ENCODE data around the gene TTC12. TPM values are rescaled to one million over a fixed set of nuclear protein-coding genes. Genes with fewer than 3 reads are reported as not detected.

Gene TTC12
- total and polyA plus RNA-seq, 2 donors (not counting 3 experiments of a cell fraction or from before 2014, with no cell fraction given): 2.2 to 2.9 TPM

DNA sequence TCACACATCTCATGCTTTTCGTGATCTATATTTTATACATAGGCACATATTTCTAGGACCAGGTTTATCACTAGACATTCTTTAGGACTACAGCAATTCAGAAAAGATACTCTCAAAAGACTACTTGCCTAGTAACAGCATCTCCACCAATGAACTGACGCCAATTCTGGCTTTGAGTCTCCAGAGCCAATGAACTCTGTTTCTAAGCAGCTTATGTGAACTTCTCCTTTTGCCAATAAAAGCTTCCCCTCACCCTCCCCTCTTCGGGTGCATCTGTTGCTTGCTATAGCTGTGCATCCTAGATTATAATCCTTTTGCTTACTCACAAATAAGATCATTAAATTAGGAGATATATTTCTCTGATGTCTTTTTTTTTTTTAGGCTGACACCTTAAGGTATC lies 61.8 kb downstream of the TTC12 start:
- dilution Hi-C loops (cut with MboI; ENCODE audit: extremely low pct_ligation_motif_present, low sequenced_read_pairs) (no loop called here), intact Hi-C loops (cut with micrococcal nuclease) (no loop called here)
- no TSS peak for BruUV-seq (replicated peaks)
- H3K36me3 ChIP-seq (ENCODE audit: control insufficient read depth in 2 of 2, extremely low read depth in 1 of 2, insufficient read depth in 2 of 2, low read length in 2 of 2): no peaks in the 10 kb centered on the region
- H4K20me1 ChIP-seq (replicated peaks; ENCODE audit: control insufficient read depth, extremely low read depth, insufficient read depth, low read length): no peaks in the 10 kb centered on the region
- H3K9me3 ChIP-seq (replicated peaks; ENCODE audit: control insufficient read depth, insufficient read depth, low read length): no peaks in the 10 kb centered on the region
- H3K27me3 ChIP-seq (ENCODE audit: control insufficient read depth in 2 of 2, insufficient read depth in 2 of 2, low read length in 2 of 2): peaks cover 0 to 3% of the 10 kb centered on the region in 2 experiments
- no peaks in the 10 kb centered on the region for H3K4me1 ChIP-seq (ENCODE audit: control insufficient read depth, extremely low read depth, insufficient read depth, low read length)
- no peak overlapping the region for H3K27ac ChIP-seq (ENCODE audit: insufficient read depth, low read depth, low read length)
- ChIA-PET CTCF (no interaction called here), POLR2A (no interaction called here)
- H3K4me2 ChIP-seq (ENCODE audit: insufficient read depth, low read length): no peak overlapping the region
- TF ChIP-seq POLR2A (IDR thresholded peaks at IDR 0.05; ENCODE audit: low read depth, low read length) (no peak), POLR2AphosphoS5 (IDR thresholded peaks at IDR 0.05; ENCODE audit: insufficient read depth, low read depth, low read length) (no peak), FOS (IDR thresholded peaks at IDR 0.05; ENCODE audit: borderline replicate concordance, insufficient read depth, low read length) (no peak), EZH2 (IDR thresholded peaks at IDR 0.05; ENCODE audit: borderline replicate concordance, low read depth, low read length, severe bottlenecking) (no peak), GATA2 (IDR thresholded peaks at IDR 0.05; ENCODE audit: insufficient read depth, insufficient read length, low read depth, low read length) (no peak), JUN (IDR thresholded peaks at IDR 0.05; ENCODE audit: borderline replicate concordance, insufficient read depth, insufficient read length, low read depth) (no peak), MYC (IDR thresholded peaks at IDR 0.05; ENCODE audit: low read depth, low read length) (no peak)
- TF ChIP-seq, protein P1, sequence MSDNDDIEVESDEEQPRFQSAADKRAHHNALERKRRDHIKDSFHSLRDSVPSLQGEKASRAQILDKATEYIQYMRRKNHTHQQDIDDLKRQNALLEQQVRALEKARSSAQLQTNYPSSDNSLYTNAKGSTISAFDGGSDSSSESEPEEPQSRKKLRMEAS (IDR thresholded peaks at IDR 0.05; ENCODE audit: insufficient read depth, insufficient read length): no peak
- TF ChIP-seq, protein P2, sequence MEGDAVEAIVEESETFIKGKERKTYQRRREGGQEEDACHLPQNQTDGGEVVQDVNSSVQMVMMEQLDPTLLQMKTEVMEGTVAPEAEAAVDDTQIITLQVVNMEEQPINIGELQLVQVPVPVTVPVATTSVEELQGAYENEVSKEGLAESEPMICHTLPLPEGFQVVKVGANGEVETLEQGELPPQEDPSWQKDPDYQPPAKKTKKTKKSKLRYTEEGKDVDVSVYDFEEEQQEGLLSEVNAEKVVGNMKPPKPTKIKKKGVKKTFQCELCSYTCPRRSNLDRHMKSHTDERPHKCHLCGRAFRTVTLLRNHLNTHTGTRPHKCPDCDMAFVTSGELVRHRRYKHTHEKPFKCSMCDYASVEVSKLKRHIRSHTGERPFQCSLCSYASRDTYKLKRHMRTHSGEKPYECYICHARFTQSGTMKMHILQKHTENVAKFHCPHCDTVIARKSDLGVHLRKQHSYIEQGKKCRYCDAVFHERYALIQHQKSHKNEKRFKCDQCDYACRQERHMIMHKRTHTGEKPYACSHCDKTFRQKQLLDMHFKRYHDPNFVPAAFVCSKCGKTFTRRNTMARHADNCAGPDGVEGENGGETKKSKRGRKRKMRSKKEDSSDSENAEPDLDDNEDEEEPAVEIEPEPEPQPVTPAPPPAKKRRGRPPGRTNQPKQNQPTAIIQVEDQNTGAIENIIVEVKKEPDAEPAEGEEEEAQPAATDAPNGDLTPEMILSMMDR (IDR thresholded peaks at IDR 0.05; ENCODE audit: extremely low read depth in 1 of 2, insufficient read depth in 1 of 2, low read depth in 1 of 2, low read length in 2 of 2): no peak
- H3K4me3 ChIP-seq (replicated peaks in 1 of 3; ENCODE audit: insufficient read depth in 1 of 3, low read depth in 1 of 3, low read length in 3 of 3): no peak overlapping the region
- no peak overlapping the region for H2AFZ ChIP-seq (ENCODE audit: low read depth, low read length)
- no peaks in the 10 kb centered on the region for H3K79me2 ChIP-seq (ENCODE audit: control insufficient read depth, insufficient read depth, low read length)
- no peaks in the 10 kb centered on the region for H3K9me1 ChIP-seq (replicated peaks; ENCODE audit: control insufficient read depth, extremely low read depth, insufficient read depth, low read length)
- no peak for DNase-seq (ENCODE audit: low read depth, low spot score)
- no peak for FAIRE-seq
- H3K9ac ChIP-seq (replicated peaks; ENCODE audit: extremely low read depth, insufficient read depth, low read length): no peak overlapping the region
